T-helper 2 cell treated with Interferon-gamma antibody and Interleukin-4, amounts not matched to agents 5 μg/mL and 100 μg/mL, for 36 hours (primary cell): ENCODE measurements around the gene SPATS2L.
"Not testable (repeated sequence)": the region's sequence is repeated elsewhere in the genome, so short reads cannot be mapped to it uniquely, and the experiment has no call there.

Source experiments
- DNase-seq: peaks from one replicate; pipeline ENCODE4 v3.0.0; 2021; ENCODE audit warnings: low spot score
- H3K27ac Mint-ChIP-seq: one replicate; pipeline ENCODE4 v1.8.0; 2021; ENCODE audit warnings: mild to moderate bottlenecking, mixed read lengths
- H3K27me3 Mint-ChIP-seq: one replicate; pipeline ENCODE4 v1.8.0; 2021; ENCODE audit warnings: low read depth, mixed read lengths
- H3K36me3 Mint-ChIP-seq: one replicate; pipeline ENCODE4 v1.8.0; 2021; ENCODE audit warnings: low read depth, mixed read lengths
- H3K4me1 Mint-ChIP-seq: one replicate; pipeline ENCODE4 v1.8.0; 2021; ENCODE audit warnings: low read depth, mixed read lengths
- H3K4me3 Mint-ChIP-seq: one replicate; pipeline ENCODE4 v1.8.0; 2022; ENCODE audit warnings: mild to moderate bottlenecking, moderate library complexity, mixed read lengths
- H3K9me3 Mint-ChIP-seq: one replicate; pipeline ENCODE4 v1.8.0; 2021; ENCODE audit warnings: mixed read lengths

Gene SPATS2L

GRCh38 chr2:200341376-200341775 is 34.9 kb downstream of the SPATS2L start:
- DNase-seq: no peak
- Mint-ChIP-seq H3K27ac (no peak overlapping the region), H3K36me3 (peaks cover 19% of the 10 kb centered on the region), H3K4me3 (no peak overlapping the region), H3K4me1 (peaks cover 28% of the 10 kb centered on the region), H3K9me3 (peaks cover 14% of the 10 kb centered on the region), H3K27me3 (no peaks in the 10 kb centered on the region)

- Mint-ChIP-seq H3K9me3 (peaks cover 14% of the 10 kb centered on the region), H3K4me1 (peaks cover 28% of the 10 kb centered on the region), H3K36me3 (peaks cover 19% of the 10 kb centered on the region), H3K27me3 (no peaks in the 10 kb centered on the region), H3K4me3 (no peak overlapping the region), H3K27ac (no peak overlapping the region)
- no peak for DNase-seq
Observed at GRCh38 chr2:200342235-200342634, 35.7 kb downstream of the SPATS2L start.

- DNase-seq: no peak
- Mint-ChIP-seq H3K4me1 (peaks cover 28% of the 10 kb centered on the region), H3K36me3 (peaks cover 19% of the 10 kb centered on the region), H3K9me3 (peaks cover 14% of the 10 kb centered on the region), H3K4me3 (no peak overlapping the region), H3K27me3 (no peaks in the 10 kb centered on the region), H3K27ac (no peak overlapping the region)
Observed at GRCh38 chr2:200342654-200343053, 36.2 kb downstream of the SPATS2L start.

GRCh38 chr2:200344202-200344601 is 37.7 kb downstream of the SPATS2L start:
- peaks cover 26% of the 10 kb centered on the region for H3K4me1 Mint-ChIP-seq
- peaks cover 14% of the 10 kb centered on the region for H3K9me3 Mint-ChIP-seq

GRCh38 chr2:200345975-200346374 is 39.5 kb downstream of the SPATS2L start:
- peaks cover 11% of the 10 kb centered on the region for H3K4me1 Mint-ChIP-seq
- H3K4me3 Mint-ChIP-seq: no peak overlapping the region
- H3K27ac Mint-ChIP-seq: no peak overlapping the region
- peaks cover 20% of the 10 kb centered on the region for H3K36me3 Mint-ChIP-seq
- H3K9me3 Mint-ChIP-seq: peaks cover 14% of the 10 kb centered on the region
- no peaks in the 10 kb centered on the region for H3K27me3 Mint-ChIP-seq
- DNase-seq: no peak

More at GRCh38 chr2:200344202-200344601, 37.7 kb downstream of the SPATS2L start:
- not testable (repeated sequence) for DNase-seq, H3K27me3 Mint-ChIP-seq, H3K4me3 Mint-ChIP-seq, H3K27ac Mint-ChIP-seq
- H3K36me3 Mint-ChIP-seq: peaks cover 19% of the 10 kb centered on the region

GRCh38 chr2:200347301-200347700 is 40.8 kb downstream of the SPATS2L start:
- H3K4me1 Mint-ChIP-seq: peaks cover 5% of the 10 kb centered on the region

GRCh38 chr2:200348897-200349563 is 42.5 kb downstream of the SPATS2L start:
- Mint-ChIP-seq H3K27me3 (no peaks in the 10 kb centered on the region), H3K9me3 (peaks cover 13% of the 10 kb centered on the region), H3K4me3 (no peak overlapping the region), H3K4me1 (peaks cover 2% of the 10 kb centered on the region), H3K27ac (no peak overlapping the region), H3K36me3 (peaks cover 14% of the 10 kb centered on the region)
- DNase-seq: no peak

More at GRCh38 chr2:200347301-200347700, 40.8 kb downstream of the SPATS2L start:
- Mint-ChIP-seq H3K27ac (no peak overlapping the region), H3K27me3 (no peaks in the 10 kb centered on the region), H3K9me3 (peaks cover 14% of the 10 kb centered on the region), H3K36me3 (peaks cover 18% of the 10 kb centered on the region), H3K4me3 (no peak overlapping the region)
- no peak for DNase-seq

- Mint-ChIP-seq H3K27ac (no peak overlapping the region), H3K9me3 (peaks cover 5% of the 10 kb centered on the region), H3K27me3 (no peaks in the 10 kb centered on the region), H3K36me3 (peaks cover 6% of the 10 kb centered on the region), H3K4me1 (peaks cover under 1% of the 10 kb centered on the region), H3K4me3 (no peak overlapping the region)
- no peak for DNase-seq
Observed at GRCh38 chr2:200349868-200350267, 43.4 kb downstream of the SPATS2L start.

GRCh38 chr2:200350850-200351285 is 44.4 kb downstream of the SPATS2L start:
- Mint-ChIP-seq H3K27me3 (no peaks in the 10 kb centered on the region), H3K27ac (no peak overlapping the region), H3K36me3 (peaks cover 4% of the 10 kb centered on the region), H3K4me1 (no peaks in the 10 kb centered on the region), H3K9me3 (no peaks in the 10 kb centered on the region), H3K4me3 (no peak overlapping the region)
- no peak for DNase-seq

GRCh38 chr2:200351815-200352214 is 45.3 kb downstream of the SPATS2L start:
- no peak for DNase-seq
- no peaks in the 10 kb centered on the region for H3K9me3 Mint-ChIP-seq
- H3K4me1 Mint-ChIP-seq: no peaks in the 10 kb centered on the region
- H3K27me3 Mint-ChIP-seq: no peaks in the 10 kb centered on the region
- H3K36me3 Mint-ChIP-seq: peaks cover 4% of the 10 kb centered on the region
- no peak overlapping the region for H3K4me3 Mint-ChIP-seq
- no peak overlapping the region for H3K27ac Mint-ChIP-seq

- Mint-ChIP-seq H3K4me3 (no peak overlapping the region), H3K27ac (no peak overlapping the region), H3K9me3 (no peaks in the 10 kb centered on the region), H3K36me3 (peaks cover 4% of the 10 kb centered on the region), H3K27me3 (no peaks in the 10 kb centered on the region), H3K4me1 (no peaks in the 10 kb centered on the region)
- no peak for DNase-seq
Observed at GRCh38 chr2:200352636-200353035, 46.1 kb downstream of the SPATS2L start.

GRCh38 chr2:200353120-200353519 is 46.6 kb downstream of the SPATS2L start:
- Mint-ChIP-seq H3K4me1 (no peaks in the 10 kb centered on the region), H3K36me3 (peaks cover 4% of the 10 kb centered on the region), H3K27me3 (no peaks in the 10 kb centered on the region), H3K4me3 (no peak overlapping the region), H3K27ac (no peak overlapping the region), H3K9me3 (no peaks in the 10 kb centered on the region)
- DNase-seq: no peak

- Mint-ChIP-seq H3K9me3 (no peaks in the 10 kb centered on the region), H3K4me1 (no peaks in the 10 kb centered on the region), H3K27me3 (no peaks in the 10 kb centered on the region), H3K4me3 (no peak overlapping the region), H3K27ac (no peak overlapping the region), H3K36me3 (peaks cover 4% of the 10 kb centered on the region)
- no peak for DNase-seq
Observed at GRCh38 chr2:200353874-200354273, 47.4 kb downstream of the SPATS2L start.

GRCh38 chr2:200354833-200355751 is 48.6 kb downstream of the SPATS2L start:
- Mint-ChIP-seq H3K9me3 (no peaks in the 10 kb centered on the region), H3K4me3 (no peak overlapping the region), H3K27ac (no peak overlapping the region), H3K36me3 (peaks cover 4% of the 10 kb centered on the region), H3K4me1 (no peaks in the 10 kb centered on the region), H3K27me3 (no peaks in the 10 kb centered on the region)
- DNase-seq: no peak
